ENCODE data around the gene STARD9.
A peak's percentile ranks its signal among the peaks of the same experiment; 100 is the strongest.

Gene STARD9

DNA sequence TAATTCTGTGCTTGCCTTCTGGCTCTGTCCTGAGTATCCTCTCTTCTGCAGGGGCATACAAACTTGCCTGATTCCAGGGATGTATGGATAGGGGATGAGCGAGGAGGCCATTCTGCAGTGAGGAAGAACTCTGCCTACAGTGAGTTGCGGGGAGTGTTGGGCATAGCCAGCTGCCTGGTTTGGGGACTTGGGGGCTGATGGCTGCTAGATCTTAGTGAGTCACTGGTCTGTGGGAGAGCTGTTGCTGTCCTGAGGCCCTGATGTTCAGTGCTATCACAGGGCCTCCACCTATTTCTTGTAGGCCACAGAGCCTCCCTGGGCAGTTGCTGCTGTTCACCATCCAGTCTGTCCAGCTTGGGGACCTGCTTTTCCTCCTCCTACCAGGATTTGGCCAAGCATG lies 141.2 kb downstream of the STARD9 start:
- TF ChIP-seq, protein P1, sequence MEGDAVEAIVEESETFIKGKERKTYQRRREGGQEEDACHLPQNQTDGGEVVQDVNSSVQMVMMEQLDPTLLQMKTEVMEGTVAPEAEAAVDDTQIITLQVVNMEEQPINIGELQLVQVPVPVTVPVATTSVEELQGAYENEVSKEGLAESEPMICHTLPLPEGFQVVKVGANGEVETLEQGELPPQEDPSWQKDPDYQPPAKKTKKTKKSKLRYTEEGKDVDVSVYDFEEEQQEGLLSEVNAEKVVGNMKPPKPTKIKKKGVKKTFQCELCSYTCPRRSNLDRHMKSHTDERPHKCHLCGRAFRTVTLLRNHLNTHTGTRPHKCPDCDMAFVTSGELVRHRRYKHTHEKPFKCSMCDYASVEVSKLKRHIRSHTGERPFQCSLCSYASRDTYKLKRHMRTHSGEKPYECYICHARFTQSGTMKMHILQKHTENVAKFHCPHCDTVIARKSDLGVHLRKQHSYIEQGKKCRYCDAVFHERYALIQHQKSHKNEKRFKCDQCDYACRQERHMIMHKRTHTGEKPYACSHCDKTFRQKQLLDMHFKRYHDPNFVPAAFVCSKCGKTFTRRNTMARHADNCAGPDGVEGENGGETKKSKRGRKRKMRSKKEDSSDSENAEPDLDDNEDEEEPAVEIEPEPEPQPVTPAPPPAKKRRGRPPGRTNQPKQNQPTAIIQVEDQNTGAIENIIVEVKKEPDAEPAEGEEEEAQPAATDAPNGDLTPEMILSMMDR (conservative IDR thresholded peaks at IDR 0.05; ENCODE audit: low read depth, low read length): no peak
- no peak overlapping the region for H3K4me3 ChIP-seq (ENCODE audit: low read depth, low read length)
- no peak for DNase-seq (ENCODE audit: low read depth)

DNA sequence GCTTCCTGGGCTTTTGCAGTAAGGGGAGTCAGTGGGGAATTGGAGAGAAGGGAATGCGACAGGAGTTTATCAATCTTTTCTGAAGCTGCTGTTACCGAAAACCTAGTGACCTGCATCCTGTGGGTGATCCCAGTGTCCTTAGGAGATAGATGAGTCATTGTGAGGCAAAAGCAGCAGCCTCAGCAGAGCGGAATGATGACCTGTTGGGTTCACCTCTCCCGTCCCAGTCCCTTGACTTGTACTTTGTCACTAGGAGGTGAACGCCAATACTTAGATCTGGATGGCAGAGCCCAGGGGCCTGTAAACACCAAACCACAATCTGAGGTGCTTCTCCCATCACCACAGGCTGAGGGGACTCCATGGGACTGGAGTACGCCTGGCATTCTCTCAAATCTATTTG lies 143.6 kb downstream of the STARD9 start:
- H3K4me3 ChIP-seq (ENCODE audit: low read depth, low read length): no peak overlapping the region
- no peak for DNase-seq (ENCODE audit: low read depth)
- TF ChIP-seq, protein P1 (conservative IDR thresholded peaks at IDR 0.05; ENCODE audit: low read depth, low read length): no peak

- DNase-seq (ENCODE audit: low read depth): no peak
- TF ChIP-seq, protein P1 (conservative IDR thresholded peaks at IDR 0.05; ENCODE audit: low read depth, low read length): no peak
- no peak overlapping the region for H3K4me3 ChIP-seq (ENCODE audit: low read depth, low read length)
Measured at GRCh38 chr15:42720071-42720470, 144.7 kb downstream of the STARD9 start.

- DNase-seq (ENCODE audit: low read depth): no peak
- no peak overlapping the region for H3K4me3 ChIP-seq (ENCODE audit: low read depth, low read length)
- TF ChIP-seq, protein P1 (conservative IDR thresholded peaks at IDR 0.05; ENCODE audit: low read depth, low read length): no peak
Measured at GRCh38 chr15:42721016-42721415, 145.6 kb downstream of the STARD9 start.

GRCh38 chr15:42721916-42722315 lies 146.5 kb downstream of the STARD9 start:
- H3K4me3 ChIP-seq (ENCODE audit: low read depth, low read length): no peak overlapping the region
- DNase-seq (ENCODE audit: low read depth): no peak
- TF ChIP-seq, protein P1 (conservative IDR thresholded peaks at IDR 0.05; ENCODE audit: low read depth, low read length): no peak

- DNase-seq (ENCODE audit: low read depth): peak; percentile 36
Measured at GRCh38 chr15:42723068-42723467, 147.7 kb downstream of the STARD9 start.

GRCh38 chr15:42724276-42724675 lies 148.9 kb downstream of the STARD9 start:
- H3K4me3 ChIP-seq (ENCODE audit: low read depth, low read length): no peak overlapping the region
- TF ChIP-seq, protein P1 (conservative IDR thresholded peaks at IDR 0.05; ENCODE audit: low read depth, low read length): no peak
- no peak for DNase-seq (ENCODE audit: low read depth)

More at GRCh38 chr15:42723068-42723467, 147.7 kb downstream of the STARD9 start:
- TF ChIP-seq, protein P1 (conservative IDR thresholded peaks at IDR 0.05; ENCODE audit: low read depth, low read length): no peak
- no peak overlapping the region for H3K4me3 ChIP-seq (ENCODE audit: low read depth, low read length)

Measured in choroid plexus epithelial cell (primary cell).